SK-N-SH (cell line): ENCODE data around the gene C11orf98. TPM values are rescaled to one million over a fixed set of nuclear protein-coding genes. Genes with fewer than 3 reads are reported as not detected.
A peak's percentile ranks its signal among the peaks of the same experiment; 100 is the strongest.
"Not testable (repeated sequence)": the region's sequence is repeated elsewhere in the genome, so short reads cannot be mapped to it uniquely, and the experiment has no call there.

Source experiments
- CTCF ChIA-PET: fragments of 300-600, 350-600 bp; formaldehyde crosslinking; extraction: SDS; loops from one replicate; lab custom pipeline; 2021; lab: Yijun Ruan, JAX
- POLR2A ChIA-PET: fragments of 350-600 bp; sonication (Branson Sonifier 250); formaldehyde crosslinking; extraction: SDS; loops from one replicate; lab custom pipeline; 2020; ENCODE audit warnings: antibody characterized with exemption, inconsistent platforms; lab: Yijun Ruan, JAX
- DNase-seq: peaks from one replicate; pipeline ENCODE4 v3.0.0; 2012
- H2AFZ ChIP-seq: fragments of 200-600 bp; sonication (generic); 2 replicates; pipeline ENCODE4 v1.8.1; 2016; ENCODE audit warnings: antibody characterized with exemption, mild to moderate bottlenecking, low read depth
- H3F3A ChIP-seq: fragments of 200-600 bp; sonication (generic); replicated peaks from 2 replicates; pipeline ENCODE3; 2016; ENCODE audit warnings: antibody characterized with exemption, mild to moderate bottlenecking; ENCODE audit not compliant: insufficient read depth
- H3K27ac ChIP-seq, 2 experiments: fragments of 200-500 bp in 1 of 2; fragments of 200-600 bp in 1 of 2; sonication (Bioruptor generic) in 1 of 2; sonication (generic), shearing (Covaris generic) in 1 of 2; 2 replicates each; pipeline versions ENCODE4 v1.5.1 to v1.6.1; 2014 to 2016; ENCODE audit warnings: low read depth in 2 of 2, inconsistent platforms in 1 of 2, low read length in 1 of 2, mild to moderate bottlenecking in 1 of 2, mixed read lengths in 1 of 2
- H3K27me3 ChIP-seq: fragments of 200-600 bp; sonication (generic), shearing (Covaris generic); 2 replicates; pipeline ENCODE4 v1.6.1; 2016; ENCODE audit warnings: mixed run types; ENCODE audit not compliant: insufficient read depth
- H3K36me3 ChIP-seq, 2 experiments: fragments of 200-500 bp in 1 of 2; fragments of 200-600 bp in 1 of 2; sonication (Bioruptor generic) in 1 of 2; sonication (generic) in 1 of 2; replicated peaks in 1 of 2; 2 replicates each; pipeline versions ENCODE3 to v1.5.1; 2014 to 2016; ENCODE audit warnings: low read length in 1 of 2, mild to moderate bottlenecking in 1 of 2; ENCODE audit not compliant: insufficient read depth in 2 of 2, control insufficient read depth in 1 of 2
- H3K4me1 ChIP-seq, 2 experiments: fragments of 200-500 bp in 1 of 2; fragments of 200-600 bp in 1 of 2; sonication (Bioruptor generic) in 1 of 2; sonication (generic), shearing (Covaris generic) in 1 of 2; 2 replicates each; pipeline versions ENCODE4 v1.5.1 to v1.6.1; 2014 to 2016; ENCODE audit warnings: low read depth in 1 of 2, low read length in 1 of 2, mixed run types in 1 of 2; ENCODE audit not compliant: insufficient read depth in 2 of 2, control insufficient read depth in 1 of 2
- H3K4me2 ChIP-seq: fragments of 200-600 bp; sonication (generic), shearing (Covaris generic); 2 replicates; pipeline ENCODE4 v1.6.1; 2017; ENCODE audit warnings: mixed run types
- H3K4me3 ChIP-seq, 2 experiments: fragments of 200-500 bp in 1 of 2; fragments of 200-600 bp in 1 of 2; sonication (Bioruptor generic) in 1 of 2; sonication (generic), shearing (Covaris generic) in 1 of 2; 2 replicates each; pipeline versions ENCODE4 v1.5.1 to v1.8.1; 2014 to 2016; ENCODE audit warnings: low read depth in 2 of 2, inconsistent platforms in 1 of 2, low read length in 1 of 2, mild to moderate bottlenecking in 1 of 2, mixed read lengths in 1 of 2, moderate library complexity in 1 of 2
- H3K79me2 ChIP-seq: fragments of 200-600 bp; sonication (generic); 2 replicates; pipeline ENCODE4 v1.8.1; 2017; ENCODE audit warnings: mild to moderate bottlenecking; ENCODE audit not compliant: insufficient read depth
- H3K9ac ChIP-seq: fragments of 200-600 bp; sonication (generic); 2 replicates; pipeline ENCODE4 v1.6.1; 2017; ENCODE audit warnings: mixed run types
- H3K9me2 ChIP-seq: fragments of 200-600 bp; sonication (generic); 2 replicates; pipeline ENCODE4 v1.6.1; 2017; ENCODE audit warnings: mixed run types
- H3K9me3 ChIP-seq: fragments of 200-600 bp; sonication (generic); 2 replicates; pipeline ENCODE4 v1.6.1; 2017; ENCODE audit warnings: mixed run types, mild to moderate bottlenecking, moderate library complexity
- H4K20me1 ChIP-seq: fragments of 200-600 bp; sonication (generic); 2 replicates; pipeline ENCODE4 v1.6.1; 2017; ENCODE audit warnings: mild to moderate bottlenecking, mixed run types; ENCODE audit not compliant: insufficient read depth
- CHD2 ChIP-seq: fragments of 150-350 bp; IDR thresholded peaks from 2 replicates; pipeline ENCODE4 v1.6.1; 2018; ENCODE audit warnings: low read length; ENCODE audit not compliant: partially characterized antibody
- EP300 ChIP-seq, 2 experiments: IDR thresholded peaks; 2 replicates each; pipeline versions ENCODE4 v1.4.0 to v1.6.1; 2012; ENCODE audit warnings: borderline replicate concordance in 1 of 2, low read depth in 1 of 2, low read length in 1 of 2
- EZH2phosphoT487 ChIP-seq: fragments of 200-600 bp; sonication (generic); IDR thresholded peaks from 2 replicates; pipeline ENCODE4 v1.6.1; 2017; ENCODE audit warnings: low read depth, mixed run types, mild to moderate bottlenecking, antibody characterized with exemption, moderate library complexity, borderline replicate concordance
- FOSL2 ChIP-seq: IDR thresholded peaks from 2 replicates; pipeline ENCODE4 v1.4.0; 2012; ENCODE audit warnings: low read depth, mild to moderate bottlenecking, moderate library complexity, borderline replicate concordance
- GATA2 ChIP-seq: sonication (generic); formaldehyde crosslinking; IDR thresholded peaks from 2 replicates; pipeline ENCODE4 v1.5.0; 2020; ENCODE audit warnings: mild to moderate bottlenecking, missing genetic modification reagents
- MEF2A ChIP-seq: IDR thresholded peaks from 2 replicates; pipeline ENCODE4 v1.4.0; 2012; ENCODE audit warnings: low read depth, borderline replicate concordance
- MXI1 ChIP-seq: IDR thresholded peaks from 2 replicates; pipeline ENCODE4 v1.6.1; 2012; ENCODE audit warnings: mild to moderate bottlenecking, low read depth, low read length, improper control_type of control experiment
- SIN3A ChIP-seq: IDR thresholded peaks from 2 replicates; pipeline ENCODE4 v1.6.1; 2012; ENCODE audit warnings: low read depth, mild to moderate bottlenecking, low read length, moderate library complexity, borderline replicate concordance
- TCF12 ChIP-seq: IDR thresholded peaks from 2 replicates; pipeline ENCODE4 v1.4.0; 2012
- WGBS: methylation state at CpG from one replicate; pipeline ENCODE4 v1.1.6; 2017; ENCODE audit warnings: low lambda C conversion rate; 5-methylcytosine and 5-hydroxymethylcytosine counted together
- polyA plus RNA-seq, 3 experiments: library from polyadenylated mRNA; depleted of rRNA; stranded (reverse); fragments of >200 nt; gene quantifications; 2 replicates each; pipeline ENCODE4 v1.2.3, GENCODE V29; 2012
- TF ChIP-seq, protein P1 (sequence below): fragments of 150-350 bp; IDR thresholded peaks from 2 replicates; pipeline ENCODE4 v1.6.1; 2016; ENCODE audit warnings: mild to moderate bottlenecking, low read depth, low read length
- TF ChIP-seq, protein P2 (sequence below): IDR thresholded peaks from 2 replicates; pipeline ENCODE4 v1.4.0; 2012; ENCODE audit warnings: low read depth, borderline replicate concordance
- TF ChIP-seq, protein P3 (sequence below): fragments of 200-600 bp; sonication (generic); IDR thresholded peaks from 2 replicates; pipeline ENCODE4 v1.6.1; 2017; ENCODE audit warnings: antibody characterized with exemption, mild to moderate bottlenecking, moderate library complexity

Gene C11orf98
- polyA plus RNA-seq, 1 of the 3 experiments (the other 2 are of a cell fraction) = 126 TPM

DNA sequence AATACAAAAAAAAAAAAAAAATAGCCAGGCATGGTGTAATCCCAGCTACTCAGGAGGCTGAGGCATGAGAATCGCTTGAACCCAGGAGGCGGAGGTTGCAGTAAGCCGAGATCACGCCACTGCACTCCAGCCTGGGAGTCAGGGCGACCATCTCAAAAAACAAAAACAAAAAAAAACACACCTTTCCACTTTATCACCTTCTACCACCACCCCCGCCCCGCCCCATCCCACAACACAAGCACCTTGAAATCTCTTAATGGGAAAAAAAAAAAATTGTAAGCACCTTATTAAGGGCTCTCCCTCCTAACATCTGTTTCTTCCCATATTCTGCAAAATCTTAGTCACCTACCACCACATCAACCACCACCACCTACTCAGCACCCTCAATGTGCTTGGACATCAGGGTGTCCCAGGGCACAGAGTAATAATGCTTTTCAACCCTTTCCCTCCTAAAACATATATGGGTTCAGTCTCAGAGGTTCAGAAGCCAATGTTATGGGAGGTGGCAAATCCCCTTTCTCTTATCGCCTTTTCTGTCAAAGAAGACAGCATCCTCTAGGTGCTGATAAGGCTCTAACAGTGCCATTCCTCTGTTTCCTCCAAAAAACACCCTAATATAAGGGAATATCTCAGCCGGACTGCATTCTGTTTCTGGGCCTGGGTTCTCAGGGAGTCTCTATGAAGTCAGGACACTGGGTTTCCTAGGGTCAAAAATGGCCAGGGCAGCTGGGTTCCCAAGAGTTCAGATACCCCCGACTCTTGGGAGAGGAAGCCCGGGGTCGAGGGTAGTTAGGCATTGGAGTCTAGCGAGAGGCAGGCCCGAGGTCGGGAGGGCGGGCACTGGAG is 12.6 kb downstream of the C11orf98 start:
- Histone ChIP-seq H3K4me3 (peak overlapping the region; percentile 68 to 88), H2AFZ (peak overlapping the region; percentile 97; the same call in 1 of the 2 replicates), H3K27me3 (no peaks in the 10 kb centered on the region), H3K79me2 (peaks cover 30% of the 10 kb centered on the region), H3K4me2 (peak overlapping the region; percentile 96), H4K20me1 (no peaks in the 10 kb centered on the region), H3K9me3 (no peaks in the 10 kb centered on the region), H3K36me3 (peaks cover 0 to 16% of the 10 kb centered on the region in 2 experiments), H3K9me2 (no peaks in the 10 kb centered on the region), H3K9ac (peak overlapping the region; percentile 90), H3F3A (peaks cover 3% of the 10 kb centered on the region), H3K4me1 (peaks cover 2 to 5% of the 10 kb centered on the region in 2 experiments; a peak in 2 of 4 replicates), H3K27ac (peak overlapping the region; percentile 67 to 79; a peak in 3 of 4 replicates)
- DNase-seq = no peak
- ChIA-PET CTCF (interaction anchor here (1.0 to 1.4 kb wide), 3 partner anchors 10 to 14 kb away, joined by 3 to 7 read pairs (median 3); partner anchors contain the start of genes C11orf98 and CSKMT), POLR2A (interaction anchor here (0.7 to 1.1 kb wide), 11 partner anchors 9 to 61 kb away, joined by 3 to 25 read pairs (median 4); partner anchors contain the start of genes B3GAT3, C11orf98, CSKMT and LBHD1)
- TF ChIP-seq, protein P1, sequence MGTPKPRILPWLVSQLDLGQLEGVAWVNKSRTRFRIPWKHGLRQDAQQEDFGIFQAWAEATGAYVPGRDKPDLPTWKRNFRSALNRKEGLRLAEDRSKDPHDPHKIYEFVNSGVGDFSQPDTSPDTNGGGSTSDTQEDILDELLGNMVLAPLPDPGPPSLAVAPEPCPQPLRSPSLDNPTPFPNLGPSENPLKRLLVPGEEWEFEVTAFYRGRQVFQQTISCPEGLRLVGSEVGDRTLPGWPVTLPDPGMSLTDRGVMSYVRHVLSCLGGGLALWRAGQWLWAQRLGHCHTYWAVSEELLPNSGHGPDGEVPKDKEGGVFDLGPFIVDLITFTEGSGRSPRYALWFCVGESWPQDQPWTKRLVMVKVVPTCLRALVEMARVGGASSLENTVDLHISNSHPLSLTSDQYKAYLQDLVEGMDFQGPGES = no peak
- TF ChIP-seq SIN3A (no peak), MEF2A (no peak), TCF12 (no peak), CHD2 (no peak), MXI1 (no peak), GATA2 (CRISPR knock-in tag) (no peak), FOSL2 (no peak), EZH2phosphoT487 (no peak), EP300 (IDR thresholded peaks at IDR 0.05; ENCODE audit: borderline replicate concordance in 1 of 2, low read depth in 1 of 2, low read length in 1 of 2) (no peak)
- TF ChIP-seq, protein P2, sequence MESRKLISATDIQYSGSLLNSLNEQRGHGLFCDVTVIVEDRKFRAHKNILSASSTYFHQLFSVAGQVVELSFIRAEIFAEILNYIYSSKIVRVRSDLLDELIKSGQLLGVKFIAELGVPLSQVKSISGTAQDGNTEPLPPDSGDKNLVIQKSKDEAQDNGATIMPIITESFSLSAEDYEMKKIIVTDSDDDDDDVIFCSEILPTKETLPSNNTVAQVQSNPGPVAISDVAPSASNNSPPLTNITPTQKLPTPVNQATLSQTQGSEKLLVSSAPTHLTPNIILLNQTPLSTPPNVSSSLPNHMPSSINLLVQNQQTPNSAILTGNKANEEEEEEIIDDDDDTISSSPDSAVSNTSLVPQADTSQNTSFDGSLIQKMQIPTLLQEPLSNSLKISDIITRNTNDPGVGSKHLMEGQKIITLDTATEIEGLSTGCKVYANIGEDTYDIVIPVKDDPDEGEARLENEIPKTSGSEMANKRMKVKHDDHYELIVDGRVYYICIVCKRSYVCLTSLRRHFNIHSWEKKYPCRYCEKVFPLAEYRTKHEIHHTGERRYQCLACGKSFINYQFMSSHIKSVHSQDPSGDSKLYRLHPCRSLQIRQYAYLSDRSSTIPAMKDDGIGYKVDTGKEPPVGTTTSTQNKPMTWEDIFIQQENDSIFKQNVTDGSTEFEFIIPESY = no peak
- TF ChIP-seq, protein P3, sequence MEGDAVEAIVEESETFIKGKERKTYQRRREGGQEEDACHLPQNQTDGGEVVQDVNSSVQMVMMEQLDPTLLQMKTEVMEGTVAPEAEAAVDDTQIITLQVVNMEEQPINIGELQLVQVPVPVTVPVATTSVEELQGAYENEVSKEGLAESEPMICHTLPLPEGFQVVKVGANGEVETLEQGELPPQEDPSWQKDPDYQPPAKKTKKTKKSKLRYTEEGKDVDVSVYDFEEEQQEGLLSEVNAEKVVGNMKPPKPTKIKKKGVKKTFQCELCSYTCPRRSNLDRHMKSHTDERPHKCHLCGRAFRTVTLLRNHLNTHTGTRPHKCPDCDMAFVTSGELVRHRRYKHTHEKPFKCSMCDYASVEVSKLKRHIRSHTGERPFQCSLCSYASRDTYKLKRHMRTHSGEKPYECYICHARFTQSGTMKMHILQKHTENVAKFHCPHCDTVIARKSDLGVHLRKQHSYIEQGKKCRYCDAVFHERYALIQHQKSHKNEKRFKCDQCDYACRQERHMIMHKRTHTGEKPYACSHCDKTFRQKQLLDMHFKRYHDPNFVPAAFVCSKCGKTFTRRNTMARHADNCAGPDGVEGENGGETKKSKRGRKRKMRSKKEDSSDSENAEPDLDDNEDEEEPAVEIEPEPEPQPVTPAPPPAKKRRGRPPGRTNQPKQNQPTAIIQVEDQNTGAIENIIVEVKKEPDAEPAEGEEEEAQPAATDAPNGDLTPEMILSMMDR = no peak
- 40% methylated on average over 16 of the region's 16 CpGs for WGBS

DNA sequence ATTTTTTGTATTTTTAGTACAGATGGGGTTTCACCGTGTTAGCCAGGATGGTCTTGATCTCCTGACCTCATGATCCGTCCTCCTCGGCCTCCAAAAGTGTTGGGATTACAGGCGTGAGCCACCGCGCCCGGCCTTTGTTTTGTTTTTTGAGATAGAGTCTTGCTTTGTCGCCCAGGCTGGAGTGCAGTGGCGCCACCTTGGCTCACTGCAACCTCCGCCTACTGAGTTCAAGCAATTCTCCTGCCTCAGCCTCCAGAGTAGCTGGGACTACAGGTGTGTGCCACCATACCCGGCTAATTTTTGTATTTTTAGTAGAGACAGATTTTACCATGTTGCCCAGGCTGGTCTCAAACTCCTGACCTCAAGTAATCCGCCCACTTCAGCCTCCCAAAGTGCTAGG is 14.7 kb downstream of the C11orf98 start:
- not testable (repeated sequence) for H3K4me3 ChIP-seq, H2AFZ ChIP-seq, H4K20me1 ChIP-seq, H3F3A ChIP-seq, DNase-seq, H3K27me3 ChIP-seq, H3K9ac ChIP-seq, H3K9me3 ChIP-seq, H3K27ac ChIP-seq, H3K4me2 ChIP-seq, H3K9me2 ChIP-seq
- 92% methylated on average over 12 of the region's 12 CpGs for WGBS
- H3K79me2 ChIP-seq = peaks cover 41% of the 10 kb centered on the region
- ChIA-PET POLR2A (interaction anchor here (7.3 kb wide), 1 partner anchor 14 kb away, joined by 52 read pairs; the partner anchor contains the start of genes C11orf98 and CSKMT), CTCF (interaction anchor here (0.7 to 1.2 kb wide), 2 partner anchors 37 to 137 kb away, joined by 3 read pairs; partner anchors contain the start of genes EML3 and ROM1)
- peaks cover 7 to 11% of the 10 kb centered on the region in 2 experiments; a peak in 2 of 4 replicates for H3K4me1 ChIP-seq
- H3K36me3 ChIP-seq = peaks cover 0 to 16% of the 10 kb centered on the region in 2 experiments
